Bronchial epithelial cell (primary cell): ENCODE results near the gene ARHGDIG. TPM values are rescaled to one million over a fixed set of nuclear protein-coding genes. Genes with fewer than 3 reads are reported as not detected.

Experiments
- DNase-seq: peaks from one replicate; pipeline ENCODE4 v3.0.0-alpha.2; 2010; ENCODE audit warnings: low read depth
- FAIRE-seq: peaks from 2 replicates; lab custom pipeline; 2011; peaks lifted over from hg19 to GRCh38; lab: Jason Lieb, UNC
- H3K27me3 ChIP-seq: 2 replicates; pipeline ENCODE4 v1.5.1; 2011; ENCODE audit warnings: low read length; ENCODE audit not compliant: control insufficient read depth, insufficient read depth
- H3K36me3 ChIP-seq: 2 replicates; pipeline ENCODE4 v1.5.1; 2011; ENCODE audit warnings: low read length; ENCODE audit not compliant: control insufficient read depth, insufficient read depth
- H3K4me3 ChIP-seq: 2 replicates; pipeline ENCODE4 v1.5.1; 2011; ENCODE audit warnings: mild to moderate bottlenecking, low read depth, low read length, control low read depth
- total RNA-seq: library from RNA; depleted of rRNA; stranded (reverse); fragments of >200 nt; gene quantifications from 2 replicates; pipeline ENCODE4 v1.2.1, GENCODE V29; 2014
- TF ChIP-seq, protein P1 (sequence below): IDR thresholded peaks from 2 replicates; pipeline ENCODE4 v1.5.1; 2011; ENCODE audit warnings: mild to moderate bottlenecking, moderate library complexity, low read length, control low read depth, inconsistent platforms; ENCODE audit not compliant: insufficient read depth, severe bottlenecking

The ARHGDIG gene
- total RNA-seq, 1 donor from 2014 or later: not detected

DNA sequence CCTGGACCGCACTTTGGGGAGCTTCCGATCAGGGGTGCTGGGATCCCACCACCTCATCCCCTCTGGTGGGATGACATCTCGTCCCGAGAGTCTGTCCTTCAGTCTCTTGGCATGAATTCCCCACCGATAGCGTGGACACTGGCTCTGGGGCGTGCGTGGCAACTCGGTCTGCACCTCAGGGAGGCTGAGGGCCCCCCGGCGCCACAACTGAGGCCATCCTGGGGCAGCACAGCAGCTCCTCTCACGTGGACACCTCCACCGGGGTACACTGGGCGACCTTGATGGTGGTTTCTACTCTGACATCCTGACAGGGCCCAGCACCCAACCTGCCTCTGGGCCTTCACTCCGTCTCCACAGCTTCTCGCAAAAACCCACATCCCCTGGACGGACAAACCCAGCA lies 11.1 kb downstream of the ARHGDIG start:
- TF ChIP-seq, protein P1, sequence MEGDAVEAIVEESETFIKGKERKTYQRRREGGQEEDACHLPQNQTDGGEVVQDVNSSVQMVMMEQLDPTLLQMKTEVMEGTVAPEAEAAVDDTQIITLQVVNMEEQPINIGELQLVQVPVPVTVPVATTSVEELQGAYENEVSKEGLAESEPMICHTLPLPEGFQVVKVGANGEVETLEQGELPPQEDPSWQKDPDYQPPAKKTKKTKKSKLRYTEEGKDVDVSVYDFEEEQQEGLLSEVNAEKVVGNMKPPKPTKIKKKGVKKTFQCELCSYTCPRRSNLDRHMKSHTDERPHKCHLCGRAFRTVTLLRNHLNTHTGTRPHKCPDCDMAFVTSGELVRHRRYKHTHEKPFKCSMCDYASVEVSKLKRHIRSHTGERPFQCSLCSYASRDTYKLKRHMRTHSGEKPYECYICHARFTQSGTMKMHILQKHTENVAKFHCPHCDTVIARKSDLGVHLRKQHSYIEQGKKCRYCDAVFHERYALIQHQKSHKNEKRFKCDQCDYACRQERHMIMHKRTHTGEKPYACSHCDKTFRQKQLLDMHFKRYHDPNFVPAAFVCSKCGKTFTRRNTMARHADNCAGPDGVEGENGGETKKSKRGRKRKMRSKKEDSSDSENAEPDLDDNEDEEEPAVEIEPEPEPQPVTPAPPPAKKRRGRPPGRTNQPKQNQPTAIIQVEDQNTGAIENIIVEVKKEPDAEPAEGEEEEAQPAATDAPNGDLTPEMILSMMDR: no peak
- Histone ChIP-seq H3K36me3 (peaks cover 44% of the 10 kb centered on the region), H3K4me3 (no peak overlapping the region), H3K27me3 (no peaks in the 10 kb centered on the region)
- no peak for DNase-seq
- FAIRE-seq: no peak

DNA sequence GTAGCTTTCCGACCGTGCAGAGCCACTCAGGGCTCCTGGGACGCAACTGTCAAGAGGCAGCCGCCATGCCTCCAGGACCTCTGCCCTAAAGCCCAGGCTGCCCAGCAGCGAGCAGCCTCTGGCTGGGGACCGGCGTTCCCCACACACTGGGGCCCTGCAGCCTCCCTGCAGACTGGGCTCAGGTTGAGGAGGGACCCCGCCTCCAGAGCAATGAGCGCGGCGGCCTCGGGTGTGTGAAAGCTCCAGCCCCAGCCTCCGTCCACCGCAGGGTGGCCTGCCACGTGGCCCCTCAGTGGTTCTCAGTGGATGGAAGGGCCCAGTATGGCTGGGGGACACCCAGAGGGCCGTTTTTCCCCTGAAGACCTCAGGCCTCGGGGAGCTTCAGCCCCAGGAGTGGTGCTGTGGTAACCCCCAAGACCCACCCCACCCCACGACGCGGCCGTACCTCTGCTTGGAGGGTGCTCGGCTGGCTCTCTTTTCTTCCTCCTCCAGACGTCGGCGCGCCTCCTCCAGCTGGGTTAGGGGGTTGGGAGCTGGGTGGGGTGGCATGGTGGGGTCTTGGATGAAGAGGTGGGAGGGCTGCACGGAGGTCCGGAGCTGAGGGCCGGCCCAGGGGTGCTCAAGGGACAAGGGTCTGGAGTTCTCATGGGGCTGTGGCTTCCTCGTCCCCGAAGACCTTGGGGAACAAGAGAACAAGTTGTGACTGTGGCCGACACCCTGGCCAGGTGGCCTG lies 12.8 kb downstream of the ARHGDIG start:
- Histone ChIP-seq H3K36me3 (peaks cover 48% of the 10 kb centered on the region), H3K4me3 (no peak overlapping the region), H3K27me3 (no peaks in the 10 kb centered on the region)
- FAIRE-seq: no peak
- no peak for DNase-seq
- TF ChIP-seq, protein P1: no peak

DNA sequence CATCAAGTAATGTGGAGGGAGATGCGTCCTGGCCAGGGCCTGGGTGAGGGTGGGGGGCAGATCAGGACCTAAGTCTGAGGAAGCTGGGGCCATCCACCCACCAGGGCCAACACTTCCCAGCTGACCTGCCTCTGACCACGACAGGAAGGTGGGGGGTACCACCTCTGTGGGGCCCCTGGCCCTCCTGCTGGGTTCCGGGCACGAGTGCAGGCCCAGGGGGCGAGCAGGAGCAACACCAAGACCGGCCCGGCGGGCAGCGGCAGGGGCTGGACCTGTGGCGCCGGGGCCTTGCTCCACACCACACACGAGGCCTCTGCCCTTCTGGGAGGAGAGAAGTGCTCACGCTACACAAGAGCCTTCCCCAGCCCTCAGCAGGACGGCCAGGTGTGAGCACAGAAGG lies 15.9 kb downstream of the ARHGDIG start:
- FAIRE-seq: no peak
- H3K36me3 ChIP-seq: peaks cover 33% of the 10 kb centered on the region

DNA sequence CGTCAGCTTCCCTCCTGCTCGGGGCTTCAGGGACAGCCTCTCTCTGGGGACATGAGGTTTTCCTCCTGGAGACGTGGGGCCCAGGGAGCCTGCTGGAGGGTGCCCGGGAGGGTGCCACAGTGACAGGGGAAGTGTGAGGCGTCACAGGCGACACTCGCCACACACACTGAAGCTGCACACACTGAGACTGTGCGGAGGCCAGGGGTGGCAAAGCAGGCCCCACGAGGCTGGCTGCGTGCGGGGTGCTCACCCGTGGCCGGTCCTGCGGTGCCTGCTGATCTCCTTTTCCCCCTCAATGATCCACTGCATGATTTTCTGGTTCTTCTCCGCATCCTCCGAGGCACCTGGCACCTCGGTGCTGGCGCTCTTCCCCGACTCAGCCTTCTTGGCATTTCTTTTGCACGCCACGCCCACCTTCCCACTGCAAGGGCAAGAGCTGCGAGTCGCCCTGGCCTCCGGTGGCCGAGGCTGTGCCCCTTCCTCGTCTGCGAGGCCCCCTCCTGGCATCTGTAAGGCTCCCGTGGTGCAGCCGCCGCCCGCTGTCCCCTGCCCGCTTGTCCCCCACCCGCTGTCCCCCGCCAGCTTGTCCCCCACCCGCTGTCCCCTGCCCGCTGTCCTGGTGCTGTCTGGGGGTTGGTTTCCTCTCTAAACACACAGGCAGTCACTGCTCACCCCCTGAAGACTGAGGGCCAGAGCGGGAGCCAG lies 16.6 kb downstream of the ARHGDIG start:
- TF ChIP-seq, protein P1: no peak
- peaks cover 32% of the 10 kb centered on the region for H3K36me3 ChIP-seq
- H3K4me3 ChIP-seq: no peak overlapping the region
- DNase-seq: no peak
- no peaks in the 10 kb centered on the region for H3K27me3 ChIP-seq
- FAIRE-seq: no peak

More for the DNA sequence above, 15.9 kb downstream of the ARHGDIG start:
- no peaks in the 10 kb centered on the region for H3K27me3 ChIP-seq
- TF ChIP-seq, protein P1: no peak
- DNase-seq: no peak
- no peak overlapping the region for H3K4me3 ChIP-seq

DNA sequence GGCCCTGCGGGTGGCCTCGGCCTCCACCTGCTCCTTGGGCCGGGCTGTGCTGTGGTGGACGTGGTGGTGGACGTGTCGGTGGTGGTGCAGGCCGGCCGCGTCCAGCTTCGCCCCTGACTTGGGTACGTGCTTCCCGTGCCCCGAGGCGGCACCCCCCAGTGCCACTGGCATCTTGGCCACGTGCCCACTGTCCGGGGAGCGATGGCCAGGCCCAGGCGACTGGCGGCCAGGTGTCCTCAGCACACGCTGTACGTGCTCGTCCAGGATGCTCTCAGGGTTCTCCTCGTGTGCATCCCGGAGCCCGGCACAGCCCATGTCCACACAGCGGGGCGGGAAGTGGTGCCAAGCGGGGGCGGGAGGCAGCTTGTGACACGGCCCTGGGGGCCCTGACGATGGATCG lies 17.4 kb downstream of the ARHGDIG start:
- H3K36me3 ChIP-seq: peaks cover 30% of the 10 kb centered on the region
- no peak overlapping the region for H3K4me3 ChIP-seq
- TF ChIP-seq, protein P1: no peak
- H3K27me3 ChIP-seq: no peaks in the 10 kb centered on the region
- DNase-seq (no peak), FAIRE-seq (no peak)
